Right kidney (tissue), 1 donor: ENCODE data around the gene PISD.
A peak's percentile ranks its signal among the peaks of the same experiment; 100 is the strongest.

Source experiments
- DNase-seq: peaks from one replicate; pipeline ENCODE4 v3.0.0-alpha.2; 2016

Gene PISD

GRCh38 chr22:31653944-31654343, 8.1 kb downstream of the PISD start:
- DNase-seq = no peak

GRCh38 chr22:31652911-31653684, 8.9 kb downstream of the PISD start:
- no peak for DNase-seq

GRCh38 chr22:31652088-31652487, 9.9 kb downstream of the PISD start:
- DNase-seq = no peak

- no peak for DNase-seq
These were observed 10.4 kb downstream of the PISD start for GRCh38 chr22:31651664-31652063.

- DNase-seq = no peak
These were observed 11.6 kb downstream of the PISD start for GRCh38 chr22:31650391-31650790.

- no peak for DNase-seq
These were observed 14.3 kb downstream of the PISD start for GRCh38 chr22:31647523-31648320.

- no peak for DNase-seq
These were observed 14.9 kb downstream of the PISD start for GRCh38 chr22:31647066-31647465.

GRCh38 chr22:31646186-31647019, 15.6 kb downstream of the PISD start:
- no peak for DNase-seq

GRCh38 chr22:31639436-31640039, 22.5 kb downstream of the PISD start:
- DNase-seq = no peak

- peak; percentile 59 for DNase-seq
These were observed 24.0 kb downstream of the PISD start for GRCh38 chr22:31637891-31638618.

- DNase-seq = peak; percentile 49
These were observed 24.5 kb downstream of the PISD start for GRCh38 chr22:31637447-31637890.

- no peak for DNase-seq
These were observed 26.2 kb downstream of the PISD start for GRCh38 chr22:31635638-31636306.

GRCh38 chr22:31631436-31631835, 30.6 kb downstream of the PISD start:
- DNase-seq = no peak

GRCh38 chr22:31630331-31631329, 31.4 kb downstream of the PISD start:
- peak; percentile 84 for DNase-seq

GRCh38 chr22:31629741-31630184, 32.3 kb downstream of the PISD start:
- no peak for DNase-seq

GRCh38 chr22:31628969-31629708, 32.9 kb downstream of the PISD start:
- no peak for DNase-seq

- no peak for DNase-seq
These were observed 33.7 kb downstream of the PISD start for GRCh38 chr22:31628362-31628761.

GRCh38 chr22:31627223-31627731, 34.7 kb downstream of the PISD start:
- no peak for DNase-seq
